Measurements from ENCODE around the gene GATA6.

GATA6 gene

GRCh38 chr18:22243513-22243912 is 74.1 kb downstream of the GATA6 start:
- DNase-seq (ENCODE audit: low spot score): no peak

GRCh38 chr18:22250026-22250425 is 80.6 kb downstream of the GATA6 start:
- DNase-seq (ENCODE audit: low spot score): no peak

- no peak for DNase-seq (ENCODE audit: low spot score)
Measured at GRCh38 chr18:22250591-22250996, 81.2 kb downstream of the GATA6 start.
